Prostate gland (tissue), 2 donors: ENCODE data around the gene NUMA1. TPM values are rescaled to one million over a fixed set of nuclear protein-coding genes. Genes with fewer than 3 reads are reported as not detected.

Experiments
- DNase-seq: peaks from one replicate; pipeline ENCODE4 v3.0.0-alpha.2; 2019; ENCODE audit warnings: low spot score
- H3K27ac ChIP-seq, 2 donors: fragments of 200-600 bp; sonication (generic); 2 replicates each; pipeline ENCODE4 v1.5.1; 2017 to 2019
- H3K27me3 ChIP-seq: fragments of 200-600 bp; sonication (generic); replicated peaks from 2 replicates; pipeline ENCODE4 v1.5.1; 2019; ENCODE audit not compliant: insufficient read depth
- H3K36me3 ChIP-seq, 2 donors: fragments of 200-600 bp; sonication (generic); 1 replicate in 1 of 2; 2 replicates in 1 of 2; pipeline versions ENCODE4 v1.5.1 to v1.8.1; 2017 to 2019
- H3K4me1 ChIP-seq: fragments of 200-600 bp; sonication (generic); replicated peaks from 2 replicates; pipeline ENCODE4 v1.5.1; 2019
- H3K4me3 ChIP-seq, 2 donors: fragments of 200-600 bp; sonication (generic); 2 replicates each; pipeline ENCODE4 v1.5.1; 2017 to 2019
- H3K9me3 ChIP-seq: fragments of 200-600 bp; sonication (generic); 2 replicates; pipeline ENCODE4 v1.5.1; 2017
- CTCF ChIP-seq, 4 experiments: fragments of 200-600 bp in 2 of 4; fragments of 450-650 bp in 2 of 4; sonication (generic) in 2 of 4; IDR thresholded peaks; 1 replicate in 3 of 4; 2 replicates in 1 of 4; pipeline ENCODE4 v1.5.1; 2016 to 2019; ENCODE audit warnings: antibody characterized with exemption in 4 of 4, mild to moderate bottlenecking in 2 of 4, moderate library complexity in 2 of 4
- POLR2A ChIP-seq: fragments of 450-650 bp; IDR thresholded peaks from one replicate; pipeline ENCODE4 v1.6.1; 2016; ENCODE audit warnings: antibody characterized with exemption, mild to moderate bottlenecking
- POLR2AphosphoS5 ChIP-seq: sonication (generic); formaldehyde crosslinking; IDR thresholded peaks from one replicate; pipeline ENCODE4 v1.6.1; 2017; ENCODE audit warnings: antibody characterized with exemption
- WGBS: methylation state at CpG from one replicate; pipeline ENCODE4 v1.1.5; 2018; 5-methylcytosine and 5-hydroxymethylcytosine counted together
- intact Hi-C: fragments of 100-400 bp; cut with DNase I; formaldehyde crosslinking; loops from one replicate; pipeline ENCODE4 v1.14.2; 2022
- total RNA-seq, 2 donors: library from RNA; depleted of rRNA; stranded (reverse); fragments of >200 nt; gene quantifications; one replicate each; pipeline ENCODE4 v1.1.0, GENCODE V29; 2016

Gene NUMA1
- total RNA-seq, 2 donors from 2014 or later, result 623 to 712 TPM

GRCh38 chr11:72084965-72085364, 4.6 kb upstream of the NUMA1 start:
- no peak for DNase-seq
- Histone ChIP-seq H3K36me3 (no peaks in the 10 kb centered on the region), H3K27me3 (no peaks in the 10 kb centered on the region), H3K4me3 (no peak overlapping the region), H3K4me1 (peaks cover 21% of the 10 kb centered on the region), H3K27ac (peak overlapping the region in 1 of 2 donors; percentile 50), H3K9me3 (no peaks in the 10 kb centered on the region)
- TF ChIP-seq POLR2A, result no peak
- no peak for TF ChIP-seq CTCF (IDR thresholded peaks at IDR 0.05)
- intact Hi-C loops, result loop anchor here (5.0 kb wide), 1 partner anchor 108 kb away; no protein-coding TSS in a partner anchor
- 79% methylated on average over 1 of the region's 1 CpG for WGBS

DNA sequence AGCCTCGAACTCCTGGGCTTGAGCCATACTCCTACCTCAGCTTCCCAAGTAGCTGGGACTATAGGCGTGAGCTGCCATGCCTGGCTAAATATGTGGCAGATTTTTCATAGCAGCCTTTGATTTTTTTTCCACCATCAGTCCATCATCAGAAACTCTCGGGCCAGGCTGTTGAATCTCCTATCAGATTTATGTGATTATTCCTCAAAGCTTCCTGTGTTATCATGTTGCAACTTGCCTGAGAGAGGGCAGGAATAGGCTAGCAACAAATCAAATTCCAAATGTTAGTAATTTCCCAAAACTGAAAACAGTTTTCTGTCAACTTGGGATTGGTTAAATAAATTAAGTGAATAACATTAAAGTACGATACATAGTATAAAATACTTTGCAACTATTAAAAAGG, 3.7 kb upstream of the NUMA1 start:
- no peak for DNase-seq
- peaks cover 21% of the 10 kb centered on the region for H3K4me1 ChIP-seq
- H3K36me3 ChIP-seq, result no peaks in the 10 kb centered on the region
- TF ChIP-seq POLR2A (no peak), CTCF (IDR thresholded peaks at IDR 0.05) (no peak), POLR2AphosphoS5 (peak; percentile 24)
- H3K9me3 ChIP-seq, result no peaks in the 10 kb centered on the region
- no peaks in the 10 kb centered on the region for H3K27me3 ChIP-seq
- H3K4me3 ChIP-seq, result no peak overlapping the region
- WGBS, result 36% methylated on average over 4 of the region's 4 CpGs
- H3K27ac ChIP-seq, result peak overlapping the region; percentile 95 to 97
- intact Hi-C loops, result no loop called here

DNA sequence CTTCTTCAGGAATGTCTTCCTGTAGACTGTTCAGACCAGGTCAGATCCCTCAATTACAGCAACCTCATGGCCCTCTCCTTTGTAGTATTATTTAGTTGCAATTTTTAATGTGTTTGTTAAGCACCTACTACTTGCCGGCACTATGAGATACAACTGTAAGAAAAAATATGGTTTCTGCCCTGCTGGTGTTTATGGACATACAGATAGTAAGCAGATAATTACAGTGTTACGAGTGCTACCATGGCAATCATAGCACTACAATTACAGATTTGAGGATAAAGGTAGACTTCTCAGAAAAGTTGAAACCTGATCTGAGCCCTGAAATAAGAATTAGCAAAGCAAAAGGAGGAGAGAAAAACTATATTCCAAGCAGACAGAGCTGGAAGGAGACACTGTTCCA, 3.1 kb upstream of the NUMA1 start:
- no peak for DNase-seq
- H3K36me3 ChIP-seq, result no peaks in the 10 kb centered on the region
- intact Hi-C loops, result no loop called here

DNA sequence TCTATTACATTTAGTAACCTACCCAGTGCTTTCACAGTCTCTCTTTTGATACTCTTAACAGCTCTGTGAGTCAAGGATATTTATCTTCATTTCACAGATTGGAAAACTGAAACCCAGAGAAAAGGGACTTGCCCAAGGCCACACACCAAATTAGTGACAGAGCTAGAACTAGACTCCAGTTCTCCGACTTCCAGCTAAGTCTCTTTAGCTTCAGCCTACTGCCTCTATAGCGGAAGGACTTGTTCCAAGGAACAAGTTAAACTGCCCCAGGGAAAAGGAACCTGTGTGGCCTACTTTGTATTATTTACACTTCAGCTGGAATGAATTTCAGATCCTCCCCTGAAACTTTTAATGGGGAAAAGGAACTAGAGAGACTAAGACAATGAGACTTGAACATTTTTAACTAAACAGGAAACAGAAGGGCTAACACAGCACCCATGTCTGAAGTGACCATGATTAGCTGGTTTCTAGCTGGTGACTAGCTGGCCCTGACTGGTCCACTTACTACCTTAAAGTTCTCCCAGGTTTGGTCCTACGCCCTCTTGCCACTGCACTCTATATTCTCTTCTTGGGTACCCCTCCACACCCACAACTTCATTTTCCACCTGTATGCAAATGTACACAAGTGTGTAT, 1.6 kb upstream of the NUMA1 start:
- no peaks in the 10 kb centered on the region for H3K9me3 ChIP-seq
- intact Hi-C loops, result loop anchor here (2.0 kb wide), 1 partner anchor 41 kb away; no protein-coding TSS in a partner anchor
- H3K36me3 ChIP-seq, result no peaks in the 10 kb centered on the region
- peak overlapping the region in 1 of 2 donors; percentile 70 for H3K4me3 ChIP-seq
- H3K27me3 ChIP-seq, result no peaks in the 10 kb centered on the region
- 58% methylated on average over 3 of the region's 3 CpGs for WGBS
- H3K27ac ChIP-seq, result peak overlapping the region; percentile 95 to 97
- no peak for TF ChIP-seq POLR2A
- TF ChIP-seq POLR2AphosphoS5, result peak; percentile 89
- peak; percentile 73 for DNase-seq
- peaks cover 21% of the 10 kb centered on the region for H3K4me1 ChIP-seq

More for the DNA sequence above, 3.1 kb upstream of the NUMA1 start:
- 47% methylated on average over 2 of the region's 2 CpGs for WGBS
- peak overlapping the region; percentile 95 to 97 for H3K27ac ChIP-seq
- H3K4me1 ChIP-seq, result peaks cover 21% of the 10 kb centered on the region
- H3K9me3 ChIP-seq, result no peaks in the 10 kb centered on the region
- H3K27me3 ChIP-seq, result no peaks in the 10 kb centered on the region
- TF ChIP-seq CTCF (IDR thresholded peaks at IDR 0.05), result no peak
- no peak for TF ChIP-seq POLR2A
- no peak overlapping the region for H3K4me3 ChIP-seq

DNA sequence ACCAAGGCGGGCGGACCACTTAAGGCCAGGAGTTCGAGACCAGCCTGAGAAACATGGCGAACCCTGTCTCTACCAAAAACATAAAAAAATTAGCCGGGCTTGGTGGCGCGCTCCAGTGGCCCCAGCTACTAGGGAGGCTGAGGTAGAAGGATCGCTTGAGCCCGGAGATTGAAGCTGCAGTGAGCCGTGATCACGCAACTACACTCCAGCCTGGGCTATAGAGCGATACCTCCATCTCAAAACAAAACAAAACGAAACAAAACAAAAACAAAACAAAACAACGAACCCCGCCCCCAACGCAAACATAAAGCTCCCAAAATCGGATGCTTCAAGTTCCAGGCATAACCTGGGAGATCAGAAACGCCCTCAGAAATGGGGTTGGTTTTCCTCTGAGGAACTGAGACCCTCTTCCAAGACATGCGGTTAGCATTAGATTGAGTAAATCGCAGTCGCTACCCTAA, 872 bp upstream of the NUMA1 start:
- no peaks in the 10 kb centered on the region for H3K36me3 ChIP-seq
- no peaks in the 10 kb centered on the region for H3K27me3 ChIP-seq
- WGBS, result 71% methylated on average over 21 of the region's 21 CpGs
- peak overlapping the region; percentile 95 to 97 for H3K27ac ChIP-seq
- peaks cover 21% of the 10 kb centered on the region for H3K4me1 ChIP-seq
- no peaks in the 10 kb centered on the region for H3K9me3 ChIP-seq
- peak overlapping the region; percentile 59 to 70 for H3K4me3 ChIP-seq
- no peak for TF ChIP-seq CTCF (IDR thresholded peaks at IDR 0.05)
- no peak for TF ChIP-seq POLR2AphosphoS5
- intact Hi-C loops, result loop anchor here (2.0 kb wide), 1 partner anchor 40 kb away; no protein-coding TSS in a partner anchor
- DNase-seq, result no peak
